Sigmoid colon (tissue), 4 donors: Measurements from ENCODE around the gene SP8.

ENCODE experiments used
- CTCF ChIP-seq, 4 experiments: fragments of 450-650 bp in 3 of 4; fragments of 200-600 bp in 1 of 4; IDR thresholded peaks; one replicate each; pipeline ENCODE4 v1.5.1; 2016 to 2019; ENCODE audit warnings: antibody characterized with exemption in 4 of 4, mild to moderate bottlenecking in 3 of 4, moderate library complexity in 2 of 4
- POLR2A ChIP-seq, 2 donors: fragments of 450-650 bp; IDR thresholded peaks; one replicate each; pipeline ENCODE4 v1.6.1; 2016; ENCODE audit warnings: antibody characterized with exemption in 2 of 2, mild to moderate bottlenecking in 2 of 2, moderate library complexity in 2 of 2
- POLR2AphosphoS5 ChIP-seq, 4 donors: sonication (generic); formaldehyde crosslinking; IDR thresholded peaks; one replicate each; pipeline ENCODE4 v1.6.1; 2017; ENCODE audit warnings: antibody characterized with exemption in 4 of 4

GRCh38 chr7:20797462-20798080 is 10.9 kb upstream of the SP8 start:
- TF ChIP-seq POLR2A (IDR thresholded peaks at IDR 0.05): no peak
- TF ChIP-seq POLR2AphosphoS5 (IDR thresholded peaks at IDR 0.05): no peak
- no peak for TF ChIP-seq CTCF (IDR thresholded peaks at IDR 0.05)
